GM06990 (cell line): ENCODE data around the gene ERC2.

Experiments
- DNase-seq: peaks from one replicate; pipeline ENCODE4 v3.0.0-alpha.2; 2011; ENCODE audit not compliant: insufficient read length; ENCODE audit errors: extremely low read depth
- H3K27me3 ChIP-seq: replicated peaks from 2 replicates; pipeline ENCODE4 v1.6.0; 2011; ENCODE audit warnings: low read length; ENCODE audit not compliant: control insufficient read depth, insufficient read depth
- H3K36me3 ChIP-seq: 2 replicates; pipeline ENCODE4 v1.5.1; 2011; ENCODE audit warnings: low read length; ENCODE audit not compliant: control insufficient read depth, insufficient read depth
- H3K4me3 ChIP-seq: replicated peaks from 2 replicates; pipeline ENCODE4 v1.5.1; 2011; ENCODE audit warnings: low read depth, mild to moderate bottlenecking, control low read depth, low read length
- CTCF ChIP-seq: IDR thresholded peaks from 2 replicates; pipeline ENCODE4 v1.5.1; 2011; ENCODE audit warnings: low read length, control low read depth, mild to moderate bottlenecking, inconsistent platforms; ENCODE audit not compliant: insufficient read depth, poor library complexity, severe bottlenecking

The ERC2 gene

GRCh38 chr3:55572816-55573215 is 895.5 kb downstream of the ERC2 start:
- no peak overlapping the region for H3K4me3 ChIP-seq
- DNase-seq, result no peak
- H3K36me3 ChIP-seq, result no peaks in the 10 kb centered on the region
- TF ChIP-seq CTCF, result no peak
- no peaks in the 10 kb centered on the region for H3K27me3 ChIP-seq

GRCh38 chr3:55571913-55572312 is 896.4 kb downstream of the ERC2 start:
- no peak overlapping the region for H3K4me3 ChIP-seq
- H3K36me3 ChIP-seq, result no peaks in the 10 kb centered on the region
- H3K27me3 ChIP-seq, result no peaks in the 10 kb centered on the region
- no peak for DNase-seq
- no peak for TF ChIP-seq CTCF

GRCh38 chr3:55571216-55571813 is 897.0 kb downstream of the ERC2 start:
- no peak for TF ChIP-seq CTCF
- DNase-seq, result no peak

GRCh38 chr3:55570271-55570711 is 898.0 kb downstream of the ERC2 start:
- no peak for TF ChIP-seq CTCF

More at GRCh38 chr3:55571216-55571813, 897.0 kb downstream of the ERC2 start:
- Histone ChIP-seq H3K4me3 (no peak overlapping the region), H3K36me3 (no peaks in the 10 kb centered on the region), H3K27me3 (no peaks in the 10 kb centered on the region)

GRCh38 chr3:55569033-55569599 is 899.2 kb downstream of the ERC2 start:
- Histone ChIP-seq H3K4me3 (no peak overlapping the region), H3K27me3 (no peaks in the 10 kb centered on the region; the same call in 1 of the 2 replicates), H3K36me3 (no peaks in the 10 kb centered on the region)
- DNase-seq, result no peak
- TF ChIP-seq CTCF, result no peak

More at GRCh38 chr3:55570271-55570711, 898.0 kb downstream of the ERC2 start:
- Histone ChIP-seq H3K36me3 (no peaks in the 10 kb centered on the region), H3K27me3 (no peaks in the 10 kb centered on the region), H3K4me3 (no peak overlapping the region)
- no peak for DNase-seq
